ENCODE data around the gene IL11RA. TPM values are rescaled to one million over a fixed set of nuclear protein-coding genes. Genes with fewer than 3 reads are reported as not detected.

IL11RA gene
- 0.79 and 4.6 TPM in 2 replicates for total RNA-seq

GRCh38 chr9:34651876-34652601 is at the start of gene IL11RA:
IL11RA (plus strand) TSS chr9:34652185; CDS start chr9:34655218, 3,033 bp downstream.

GRCh38 chr9:34611811-34612787 is 39.9 kb upstream of the IL11RA start, which contains the start of gene RPP25L:
RPP25L (minus strand) TSS chr9:34612097; CDS start chr9:34611296, 801 bp downstream.

GRCh38 chr9:34620061-34620994 is 31.7 kb upstream of the IL11RA start, which contains the start of gene DCTN3:
DCTN3 (minus strand) TSS chr9:34620495; CDS start chr9:34620464, 31 bp downstream.

GRCh38 chr9:34628656-34629490 is 23.1 kb upstream of the IL11RA start, which contains the start of gene ARID3C:
ARID3C (minus strand) TSS chr9:34629066; CDS start chr9:34628014, 1,052 bp downstream.

GRCh38 chr9:34637356-34638137 is 14.4 kb upstream of the IL11RA start, which contains the start of gene SIGMAR1:
SIGMAR1 (minus strand) TSS chr9:34637787; CDS start chr9:34637697, 90 bp downstream.

GRCh38 chr9:34646211-34647083 is 5.5 kb upstream of the IL11RA start, which contains the start of gene GALT:
GALT (plus strand) TSS chr9:34646675; CDS start chr9:34646705, 30 bp downstream.

GRCh38 chr9:34662526-34663302 is 10.7 kb downstream of the IL11RA start, which contains the start of gene CCL27:
CCL27 (minus strand) TSS chr9:34662657; CDS start chr9:34662633, 24 bp downstream.

GRCh38 chr9:34690983-34691935 is 39.3 kb downstream of the IL11RA start, which contains the start of gene CCL19:
CCL19 (minus strand) TSS chr9:34691276; CDS start chr9:34691139, 137 bp downstream.

GRCh38 chr9:34710023-34710422 is 58.0 kb downstream of the IL11RA start, which contains the start of gene CCL21:
CCL21 (minus strand) TSS chr9:34710136; CDS start chr9:34710066, 70 bp downstream.

Other genes starting within 250 kb of the IL11RA start
- gene FAM219A, start 193.6 kb upstream of the IL11RA start, total RNA-seq = 9.7 and 12.8 TPM in 2 replicates
- not detected in 2 replicates for gene DNAI1, start 193.4 kb upstream of the IL11RA start, total RNA-seq
- gene ENHO, start 129.2 kb upstream of the IL11RA start, total RNA-seq = not detected in 2 replicates
- 0.42 TPM in 1 of 2 replicates, not detected in the other for gene CNTFR, start 62.5 kb upstream of the IL11RA start, total RNA-seq
- 41.4 and 41.8 TPM in 2 replicates for gene RPP25L, start 40.1 kb upstream of the IL11RA start, total RNA-seq
- gene DCTN3, start 31.7 kb upstream of the IL11RA start, total RNA-seq = 90.6 and 152 TPM in 2 replicates
- gene ARID3C, start 23.1 kb upstream of the IL11RA start, total RNA-seq = not detected in 2 replicates
- gene SIGMAR1, start 14.4 kb upstream of the IL11RA start, total RNA-seq = 178 and 189 TPM in 2 replicates
- gene GALT, start 5.5 kb upstream of the IL11RA start, total RNA-seq = 15.4 and 21.8 TPM in 2 replicates
- 0.28 TPM in 1 of 2 replicates, not detected in the other for gene CCL27, start 10.5 kb downstream of the IL11RA start, total RNA-seq
- gene CCL19, start 39.1 kb downstream of the IL11RA start, total RNA-seq = not detected in 2 replicates
- not detected in 2 replicates for gene CCL21, start 58.0 kb downstream of the IL11RA start, total RNA-seq

All from airway epithelial cell (primary cell).